Nucleus accumbens (tissue), 56 donors: Measurements from ENCODE around the gene ATP1A1.
A peak's percentile ranks its signal among the peaks of the same experiment; 100 is the strongest.

ENCODE experiments used
- DNase-seq, 56 donors: peaks; one replicate each; lab custom pipeline; 2025; lab: John Stamatoyannopoulos, UW

The ATP1A1 gene

GRCh38 chr1:116343019-116343418, 30.0 kb upstream of the ATP1A1 start:
- no peak for DNase-seq

- no peak for DNase-seq
These were observed 28.0 kb upstream of the ATP1A1 start for GRCh38 chr1:116345011-116345410.

- DNase-seq: peak in 3 of 56 donors; percentile 11 to 44 (median 12)
These were observed 27.2 kb upstream of the ATP1A1 start for GRCh38 chr1:116345843-116346242.

GRCh38 chr1:116346943-116347673, 25.9 kb upstream of the ATP1A1 start:
- DNase-seq: no peak

GRCh38 chr1:116347696-116348095, 25.3 kb upstream of the ATP1A1 start:
- DNase-seq: no peak

GRCh38 chr1:116350097-116350645, 22.9 kb upstream of the ATP1A1 start:
- DNase-seq: no peak

- DNase-seq: no peak
These were observed 21.1 kb upstream of the ATP1A1 start for GRCh38 chr1:116351914-116352313.

GRCh38 chr1:116352349-116352813, 20.7 kb upstream of the ATP1A1 start:
- DNase-seq: no peak

- no peak for DNase-seq
These were observed 19.9 kb upstream of the ATP1A1 start for GRCh38 chr1:116353155-116353554.

- no peak for DNase-seq
These were observed 17.0 kb upstream of the ATP1A1 start for GRCh38 chr1:116356067-116356466.

GRCh38 chr1:116356673-116357072, 16.4 kb upstream of the ATP1A1 start:
- DNase-seq: no peak

GRCh38 chr1:116357487-116357886, 15.6 kb upstream of the ATP1A1 start:
- no peak for DNase-seq

GRCh38 chr1:116359060-116359830, 13.8 kb upstream of the ATP1A1 start:
- no peak for DNase-seq

GRCh38 chr1:116359871-116360270, 13.2 kb upstream of the ATP1A1 start:
- no peak for DNase-seq

GRCh38 chr1:116360429-116361173, 12.4 kb upstream of the ATP1A1 start:
- no peak for DNase-seq

GRCh38 chr1:116361648-116362047, 11.4 kb upstream of the ATP1A1 start:
- DNase-seq: no peak

- no peak for DNase-seq
These were observed 11.0 kb upstream of the ATP1A1 start for GRCh38 chr1:116362050-116362449.

- DNase-seq: peak in 1 of 56 donors; percentile 18
These were observed 7.7 kb upstream of the ATP1A1 start for GRCh38 chr1:116365353-116365780.

GRCh38 chr1:116365857-116366256, 7.2 kb upstream of the ATP1A1 start:
- DNase-seq: no peak

GRCh38 chr1:116367256-116367945, 5.6 kb upstream of the ATP1A1 start:
- no peak for DNase-seq
